ENCODE measurements around the gene C3orf52. TPM values are rescaled to one million over a fixed set of nuclear protein-coding genes. Genes with fewer than 3 reads are reported as not detected.
A peak's percentile ranks its signal among the peaks of the same experiment; 100 is the strongest.

C3orf52 gene
- total RNA-seq, 1 donor from 2014 or later = 3.7 TPM

DNA sequence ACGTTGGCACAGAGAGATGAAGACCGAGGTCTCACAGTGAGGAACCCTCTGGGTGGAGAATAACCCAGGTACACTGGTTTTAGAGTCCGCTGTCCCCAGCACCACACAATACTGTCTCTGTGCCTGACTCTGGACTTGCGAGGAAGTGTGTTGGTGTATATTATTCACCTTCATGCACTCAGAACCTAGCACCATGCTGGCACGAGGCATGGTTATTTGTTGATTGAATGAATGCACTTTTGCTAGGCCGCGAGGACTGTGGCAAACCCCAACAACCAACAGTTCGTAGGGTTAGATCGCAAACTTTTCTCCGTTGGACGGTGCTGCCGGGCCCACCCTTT, 484 bp upstream of the C3orf52 start:
- no peak for DNase-seq (ENCODE audit: extremely low read depth, low read depth, low spot score)

DNA sequence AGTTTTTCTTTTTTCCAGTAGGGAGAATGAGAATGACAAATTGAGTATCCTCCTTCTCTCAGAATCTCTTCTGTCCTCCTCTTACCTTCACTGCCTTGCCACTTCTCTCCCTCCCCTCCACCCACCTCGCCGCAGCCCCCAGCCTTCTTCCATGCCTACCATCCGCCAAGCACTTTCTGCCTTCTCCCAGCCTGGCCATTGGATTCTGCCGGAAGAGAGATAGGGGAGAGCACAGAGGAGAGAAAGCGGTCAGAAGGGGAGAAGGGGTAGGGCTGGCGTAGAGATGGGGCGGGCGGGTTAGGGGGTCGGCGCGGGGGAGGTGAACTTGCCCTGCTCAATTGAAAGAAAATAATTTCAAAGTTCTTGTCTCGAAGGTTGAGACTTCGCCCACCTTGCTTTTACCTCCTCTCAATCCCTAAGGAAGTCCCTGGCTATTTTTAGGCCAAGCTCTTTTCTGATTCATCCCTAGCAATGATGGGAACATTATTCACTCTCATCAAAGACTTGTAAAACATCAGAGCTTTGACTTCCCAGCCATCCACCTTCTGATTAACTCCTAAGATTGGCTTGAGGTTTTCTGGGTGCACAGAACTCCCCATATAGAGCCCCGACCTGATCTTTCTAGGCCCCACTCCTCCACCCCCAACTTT, 811 bp downstream of the C3orf52 start:
- no peak for DNase-seq (ENCODE audit: extremely low read depth, low read depth, low spot score)

GRCh38 chr3:112087746-112088145, 1.6 kb downstream of the C3orf52 start:
- DNase-seq (ENCODE audit: extremely low read depth, low read depth, low spot score) = no peak

- DNase-seq (ENCODE audit: extremely low read depth, low read depth, low spot score) = no peak
These were observed 2.8 kb downstream of the C3orf52 start for GRCh38 chr3:112088944-112089343.

DNA sequence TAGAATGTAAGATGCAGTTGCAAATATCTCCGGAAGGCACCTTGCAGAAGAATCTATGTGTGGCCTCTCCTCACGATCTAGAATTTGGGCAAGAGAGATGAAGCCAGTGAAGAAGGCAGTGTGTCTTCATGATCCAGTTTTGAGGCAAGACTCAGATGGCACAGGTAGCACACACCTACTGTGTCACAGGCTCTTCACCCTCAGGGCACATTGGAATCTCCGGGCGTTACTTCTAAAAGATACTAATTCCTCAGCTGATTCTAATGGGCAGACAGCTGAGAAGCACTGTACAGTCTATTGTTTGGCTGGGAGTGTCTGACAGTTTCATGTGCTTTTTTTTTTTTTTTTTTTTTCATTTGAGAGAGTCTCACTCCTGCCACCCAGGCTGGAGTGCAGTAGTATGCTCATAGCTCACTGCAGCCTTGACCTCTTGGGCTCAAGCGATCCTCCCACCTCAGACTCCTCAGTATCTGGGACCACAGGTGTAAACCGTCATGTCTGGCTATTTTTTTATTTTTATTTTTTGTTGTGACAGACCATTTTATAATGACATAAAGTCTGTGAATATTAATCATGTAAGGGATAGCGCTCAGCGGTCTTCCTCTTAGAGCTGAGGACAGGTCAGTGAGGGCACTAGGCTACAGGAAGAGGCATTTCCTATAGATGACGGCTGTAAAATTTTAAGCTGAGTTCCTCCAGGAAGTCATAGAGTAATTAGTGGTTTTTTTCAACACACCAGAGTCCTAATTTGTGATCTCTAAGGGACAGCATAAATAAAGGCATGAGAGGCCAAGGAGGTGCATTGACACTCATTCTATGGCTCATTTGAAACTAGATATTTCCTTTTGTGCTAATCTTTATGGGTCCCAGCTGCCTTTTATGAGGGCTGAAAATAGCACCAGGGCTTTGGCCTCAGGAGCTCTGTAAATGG, 4.0 kb downstream of the C3orf52 start:
- no peak for DNase-seq (ENCODE audit: extremely low read depth, low read depth, low spot score)

DNA sequence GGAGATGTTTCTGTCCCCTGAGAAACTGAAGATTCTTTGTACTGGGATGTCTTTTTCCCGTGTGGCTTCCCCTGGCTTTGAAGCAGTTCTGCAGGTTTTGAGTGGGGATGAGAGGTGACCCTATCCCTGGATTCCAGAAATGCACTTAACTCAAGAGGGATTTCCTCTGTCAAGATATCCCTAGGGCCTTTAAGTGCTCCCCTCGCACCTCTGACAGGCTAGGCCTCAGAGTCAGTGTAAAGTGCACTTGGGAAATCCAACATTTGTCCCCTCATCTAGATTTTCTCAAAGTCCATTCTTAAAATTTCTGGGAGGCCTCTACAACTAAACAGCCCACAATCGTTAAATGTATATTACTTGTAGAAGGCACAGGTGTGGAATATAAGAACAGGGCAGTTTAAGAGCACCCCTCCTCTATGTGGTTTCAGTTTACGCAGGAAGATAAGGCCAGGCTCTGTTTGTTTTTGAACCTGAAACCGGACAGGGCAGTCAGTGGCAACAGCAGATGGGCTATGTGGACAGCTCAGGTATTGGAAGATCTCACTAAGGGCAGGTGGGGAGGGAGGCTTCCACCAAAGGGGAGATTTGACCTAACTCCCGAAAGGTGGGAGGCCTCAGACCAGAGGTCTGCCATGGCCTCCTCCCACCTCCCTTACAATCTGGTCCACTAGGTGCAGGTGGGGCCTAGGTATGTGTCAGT, 4.8 kb downstream of the C3orf52 start:
- no peak for DNase-seq (ENCODE audit: extremely low read depth, low read depth, low spot score)

GRCh38 chr3:112092496-112093179, 6.4 kb downstream of the C3orf52 start:
- DNase-seq (ENCODE audit: extremely low read depth, low read depth, low spot score) = no peak

DNA sequence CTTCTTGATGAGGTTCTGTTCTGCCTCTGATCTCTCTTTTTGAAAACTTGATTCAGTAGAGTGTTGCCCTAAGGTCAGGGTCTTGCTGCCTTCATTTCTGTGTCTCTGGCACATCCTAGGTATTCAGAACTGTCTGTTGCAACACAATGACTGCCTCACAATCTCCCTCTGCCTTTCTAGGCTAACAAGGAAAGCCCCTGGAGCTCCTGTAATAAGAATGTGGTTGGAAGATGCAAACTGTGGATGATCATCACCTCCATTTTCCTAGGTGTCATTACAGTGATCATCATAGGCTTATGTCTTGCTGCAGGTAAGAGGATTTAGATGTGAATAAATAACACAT, 7.0 kb downstream of the C3orf52 start:
- no peak for DNase-seq (ENCODE audit: extremely low read depth, low read depth, low spot score)

- no peak for DNase-seq (ENCODE audit: extremely low read depth, low read depth, low spot score)
These were observed 9.5 kb downstream of the C3orf52 start for GRCh38 chr3:112095731-112096130.

- no peak for DNase-seq (ENCODE audit: extremely low read depth, low read depth, low spot score)
These were observed 10.0 kb downstream of the C3orf52 start for GRCh38 chr3:112096176-112096575.

DNA sequence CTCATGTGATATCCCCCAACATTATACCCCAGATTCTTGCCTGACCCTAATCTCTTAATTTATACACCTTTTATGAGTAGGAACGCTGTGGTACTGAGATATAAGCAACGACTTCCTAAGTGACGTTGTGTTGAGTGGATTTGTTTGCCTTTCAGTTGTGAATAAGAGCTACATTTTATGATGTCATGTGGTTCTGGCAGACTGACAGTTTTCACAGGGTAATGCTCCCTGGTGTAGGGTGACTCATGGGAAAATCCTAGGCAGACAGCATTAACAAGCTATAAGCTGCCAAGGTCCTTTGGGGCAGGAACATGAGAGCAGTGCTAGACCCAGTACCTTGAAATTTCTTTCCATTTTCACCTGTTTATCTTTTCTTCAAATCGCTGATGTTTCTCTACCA, 11.2 kb downstream of the C3orf52 start:
- peak; percentile 99 for DNase-seq (ENCODE audit: extremely low read depth, low read depth, low spot score)

GRCh38 chr3:112101916-112102315, 15.7 kb downstream of the C3orf52 start:
- no peak for DNase-seq (ENCODE audit: extremely low read depth, low read depth, low spot score)

GRCh38 chr3:112104774-112105173, 18.6 kb downstream of the C3orf52 start:
- no peak for DNase-seq (ENCODE audit: extremely low read depth, low read depth, low spot score)

GRCh38 chr3:112109322-112109721, 23.1 kb downstream of the C3orf52 start:
- no peak for DNase-seq (ENCODE audit: extremely low read depth, low read depth, low spot score)

DNA sequence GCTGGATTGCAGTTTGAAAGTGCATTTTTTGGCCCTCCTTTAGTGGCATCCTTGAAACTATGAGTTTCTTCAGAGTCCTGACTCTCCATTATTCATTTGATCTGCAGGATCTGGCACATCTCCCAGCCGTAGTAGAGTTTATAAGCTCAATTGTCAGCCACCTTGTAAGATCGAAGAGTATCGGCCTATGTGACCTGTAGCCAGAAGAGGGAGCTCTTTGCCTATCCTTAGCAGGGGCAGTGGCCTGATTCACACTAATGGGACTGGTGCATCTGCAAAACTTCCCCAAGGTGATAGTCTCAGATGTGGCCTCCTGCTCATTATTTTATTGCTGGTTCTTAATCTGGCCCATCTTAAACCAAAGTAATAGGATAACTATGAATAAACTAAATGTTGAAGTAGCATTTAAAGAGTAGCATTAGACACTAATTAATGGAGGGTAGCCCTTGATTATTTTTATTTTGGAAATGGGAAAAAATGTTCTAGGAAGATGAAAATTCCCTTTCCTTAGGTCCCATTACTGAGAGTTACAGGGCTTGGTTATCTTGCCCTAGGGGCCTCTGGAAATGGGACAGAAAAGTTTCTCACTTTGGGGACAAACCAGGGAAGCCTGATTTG, 25.7 kb downstream of the C3orf52 start:
- DNase-seq (ENCODE audit: extremely low read depth, low read depth, low spot score) = peak; percentile 39

DNA sequence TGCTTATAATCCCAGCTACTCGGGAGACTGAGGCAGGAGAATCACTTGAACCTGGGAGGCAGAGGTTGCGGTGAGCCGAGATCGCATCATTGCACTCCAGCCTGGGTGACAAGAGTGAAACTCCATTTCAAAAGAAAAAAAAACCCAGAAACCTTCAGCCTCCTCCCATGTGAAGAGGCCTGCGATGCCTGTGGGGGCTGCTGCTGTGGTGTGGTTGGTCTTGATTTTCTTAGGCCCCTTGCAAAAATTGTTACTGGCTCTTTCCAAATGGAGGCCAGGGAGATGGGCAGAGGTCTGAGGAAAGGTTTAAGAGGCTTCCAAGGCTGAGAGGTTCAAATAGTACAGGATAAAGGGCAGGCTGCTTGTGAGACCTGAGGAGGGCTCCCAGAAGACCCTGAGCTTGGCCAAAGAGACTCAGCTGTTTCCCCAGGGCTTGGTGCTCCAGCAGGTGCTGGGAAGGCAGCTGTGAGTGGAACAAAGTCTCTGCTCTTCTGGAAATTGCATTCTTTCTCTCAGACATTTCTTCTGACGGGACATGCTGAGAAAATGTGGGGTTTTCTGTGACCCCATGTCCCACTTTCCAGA, 28.5 kb downstream of the C3orf52 start:
- DNase-seq (ENCODE audit: extremely low read depth, low read depth, low spot score) = no peak

- DNase-seq (ENCODE audit: extremely low read depth, low read depth, low spot score) = no peak
These were observed 29.1 kb downstream of the C3orf52 start for GRCh38 chr3:112115161-112115739.

- DNase-seq (ENCODE audit: extremely low read depth, low read depth, low spot score) = no peak
These were observed 29.7 kb downstream of the C3orf52 start for GRCh38 chr3:112115806-112116383.

GRCh38 chr3:112116748-112117186, 30.6 kb downstream of the C3orf52 start:
- no peak for DNase-seq (ENCODE audit: extremely low read depth, low read depth, low spot score)

DNA sequence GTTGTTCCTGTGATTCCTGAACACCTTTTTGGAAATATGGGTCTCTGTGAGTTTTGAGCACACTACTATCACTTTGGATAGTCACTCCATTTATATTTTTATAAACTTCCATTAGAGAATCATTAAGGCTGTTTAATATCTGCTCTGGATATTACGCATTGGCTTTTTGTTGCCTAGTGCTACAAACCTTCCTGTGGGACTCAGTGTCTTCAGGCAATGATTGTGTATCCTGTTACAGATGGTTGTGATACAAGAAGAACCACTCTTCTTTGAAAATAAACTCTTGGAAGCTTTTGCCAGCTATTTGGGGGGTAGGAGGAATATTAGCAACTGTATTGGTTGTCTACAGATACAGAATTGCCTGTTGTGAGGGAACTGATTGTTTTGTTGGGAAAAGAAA, 31.2 kb downstream of the C3orf52 start:
- DNase-seq (ENCODE audit: extremely low read depth, low read depth, low spot score) = no peak
